Measurements from ENCODE around the gene GUCY2C.

The GUCY2C gene

GRCh38 chr12:14694970-14695369, 1.4 kb downstream of the GUCY2C start (continued):
- no peak for TF ChIP-seq ZBTB20 (tag by site-specific recombination; IDR thresholded peaks at IDR 0.05)

DNA sequence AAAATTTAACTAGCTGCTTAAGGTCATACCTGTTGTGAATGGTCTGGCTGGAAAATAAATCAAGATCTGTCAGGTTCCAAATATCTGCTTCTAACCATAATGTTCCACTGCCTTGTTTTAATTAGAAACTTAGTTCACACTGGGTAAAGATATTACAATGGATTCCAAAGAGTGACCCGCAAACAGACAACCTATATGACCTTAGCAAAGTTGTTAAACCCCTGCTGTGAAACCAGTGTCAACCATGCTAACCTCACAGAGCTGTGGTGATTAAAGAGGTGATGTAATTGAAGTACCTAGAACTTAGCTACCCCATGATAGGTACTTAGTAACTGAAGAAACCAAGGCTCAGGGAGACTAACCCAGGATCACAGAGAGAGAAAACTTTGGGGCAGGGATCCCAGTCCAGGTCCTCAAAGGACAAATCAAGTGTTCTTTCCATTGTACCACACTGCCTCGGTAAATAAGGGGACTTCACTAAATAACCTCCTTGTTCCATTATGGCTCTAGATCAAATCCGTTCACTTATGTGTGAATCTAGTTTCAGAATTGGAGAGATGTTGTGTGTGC, 2.2 kb downstream of the GUCY2C start:
- ChIA-PET CTCF (no interaction called here), POLR2A (no interaction called here)
- no peak overlapping the region for H3K27ac ChIP-seq (ENCODE audit: extremely low read depth, low read depth, low read length)
- no peaks in the 10 kb centered on the region for H3K36me3 ChIP-seq (ENCODE audit: control insufficient read depth in 2 of 2, insufficient read depth in 1 of 2, low read length in 2 of 2)
- H3K9me3 ChIP-seq (ENCODE audit: control insufficient read depth, insufficient read depth, low read depth, low read length), result no peaks in the 10 kb centered on the region
- H3K4me1 ChIP-seq (ENCODE audit: control insufficient read depth, insufficient read depth, low read length), result no peaks in the 10 kb centered on the region
- no peak overlapping the region for H3K4me3 ChIP-seq (ENCODE audit: low read depth, low read length)
- TF ChIP-seq ZNF548 (tag by site-specific recombination; IDR thresholded peaks at IDR 0.05), result no peak
- TF ChIP-seq SP7 (tag by site-specific recombination; IDR thresholded peaks at IDR 0.05), result no peak
- no peak for TF ChIP-seq ZNF423 (tag by site-specific recombination; IDR thresholded peaks at IDR 0.05)
- TF ChIP-seq OVOL3 (tag by site-specific recombination; IDR thresholded peaks at IDR 0.05), result no peak
- no peak for TF ChIP-seq SCRT1 (tag by site-specific recombination; IDR thresholded peaks at IDR 0.05; ENCODE audit: borderline replicate concordance)
- TF ChIP-seq TRIM28 (IDR thresholded peaks at IDR 0.05; ENCODE audit: borderline replicate concordance, low read length), result no peak
- TF ChIP-seq ZNF707 (tag by site-specific recombination; IDR thresholded peaks at IDR 0.05), result no peak
- no peak for TF ChIP-seq ZNF37A (tag by site-specific recombination; IDR thresholded peaks at IDR 0.05)
- TF ChIP-seq KLF10 (tag by site-specific recombination; IDR thresholded peaks at IDR 0.05), result no peak
- no peak for TF ChIP-seq ZBTB20 (tag by site-specific recombination; IDR thresholded peaks at IDR 0.05)
- TF ChIP-seq, protein P1, sequence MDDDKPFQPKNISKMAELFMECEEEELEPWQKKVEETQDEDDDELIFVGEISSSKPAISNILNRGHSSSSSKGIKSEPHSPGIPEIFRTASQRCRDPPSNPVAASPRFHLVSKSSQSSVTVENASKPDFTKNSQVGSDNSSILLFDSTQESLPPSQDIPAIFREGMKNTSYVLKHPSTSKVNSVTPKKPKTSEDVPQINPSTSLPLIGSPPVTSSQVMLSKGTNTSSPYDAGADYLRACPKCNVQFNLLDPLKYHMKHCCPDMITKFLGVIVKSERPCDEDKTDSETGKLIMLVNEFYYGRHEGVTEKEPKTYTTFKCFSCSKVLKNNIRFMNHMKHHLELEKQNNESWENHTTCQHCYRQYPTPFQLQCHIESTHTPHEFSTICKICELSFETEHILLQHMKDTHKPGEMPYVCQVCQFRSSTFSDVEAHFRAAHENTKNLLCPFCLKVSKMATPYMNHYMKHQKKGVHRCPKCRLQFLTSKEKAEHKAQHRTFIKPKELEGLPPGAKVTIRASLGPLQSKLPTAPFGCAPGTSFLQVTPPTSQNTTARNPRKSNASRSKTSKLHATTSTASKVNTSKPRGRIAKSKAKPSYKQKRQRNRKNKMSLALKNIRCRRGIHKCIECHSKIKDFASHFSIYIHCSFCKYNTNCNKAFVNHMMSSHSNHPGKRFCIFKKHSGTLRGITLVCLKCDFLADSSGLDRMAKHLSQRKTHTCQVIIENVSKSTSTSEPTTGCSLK (tag by site-specific recombination; IDR thresholded peaks at IDR 0.05), result no peak
- no peak for TF ChIP-seq ZNF274 (IDR thresholded peaks at IDR 0.05; ENCODE audit: low read length)
- no peak for TF ChIP-seq ZNF274 (tag by site-specific recombination; IDR thresholded peaks at IDR 0.05; ENCODE audit: borderline replicate concordance)
- TF ChIP-seq, protein P2, sequence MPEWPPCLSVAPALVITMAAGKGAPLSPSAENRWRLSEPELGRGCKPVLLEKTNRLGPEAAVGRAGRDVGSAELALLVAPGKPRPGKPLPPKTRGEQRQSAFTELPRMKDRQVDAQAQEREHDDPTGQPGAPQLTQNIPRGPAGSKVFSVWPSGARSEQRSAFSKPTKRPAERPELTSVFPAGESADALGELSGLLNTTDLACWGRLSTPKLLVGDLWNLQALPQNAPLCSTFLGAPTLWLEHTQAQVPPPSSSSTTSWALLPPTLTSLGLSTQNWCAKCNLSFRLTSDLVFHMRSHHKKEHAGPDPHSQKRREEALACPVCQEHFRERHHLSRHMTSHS (tag by site-specific recombination; IDR thresholded peaks at IDR 0.05), result no peak
- no peak for TF ChIP-seq ZFP41 (tag by site-specific recombination; IDR thresholded peaks at IDR 0.05; ENCODE audit: borderline replicate concordance)

DNA sequence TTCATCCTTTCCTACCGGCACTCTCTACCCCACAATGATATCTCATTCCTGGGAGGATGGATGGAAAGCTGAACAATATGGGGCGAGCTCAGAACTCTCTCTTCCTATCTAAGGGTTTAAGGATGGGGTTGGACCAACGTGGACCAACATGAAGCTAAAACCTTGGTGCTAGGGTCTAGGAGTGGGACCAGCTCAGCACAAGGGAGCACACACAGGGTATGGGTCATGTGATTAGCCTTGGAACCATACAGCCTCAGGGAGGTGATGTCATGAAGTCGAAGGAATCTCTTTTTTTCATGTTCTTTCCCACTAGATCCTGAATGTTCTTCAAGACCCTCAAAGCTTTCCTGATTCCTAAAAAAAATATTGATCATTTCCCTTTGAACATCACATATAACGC, 3.3 kb downstream of the GUCY2C start:
- Histone ChIP-seq H3K4me1 (ENCODE audit: control insufficient read depth, insufficient read depth, low read length) (no peaks in the 10 kb centered on the region), H3K36me3 (ENCODE audit: control insufficient read depth in 2 of 2, insufficient read depth in 1 of 2, low read length in 2 of 2) (no peaks in the 10 kb centered on the region), H3K4me3 (ENCODE audit: low read depth, low read length) (no peak overlapping the region), H3K9me3 (ENCODE audit: control insufficient read depth, insufficient read depth, low read depth, low read length) (no peaks in the 10 kb centered on the region), H3K27ac (ENCODE audit: extremely low read depth, low read depth, low read length) (no peak overlapping the region)
- TF ChIP-seq ZNF785 (tag by site-specific recombination; IDR thresholded peaks at IDR 0.05), result no peak
- no peak for TF ChIP-seq ZSCAN5A (tag by site-specific recombination; IDR thresholded peaks at IDR 0.05)
- TF ChIP-seq ZNF596 (tag by site-specific recombination; IDR thresholded peaks at IDR 0.05), result no peak
- no peak for TF ChIP-seq ZNF610 (tag by site-specific recombination; IDR thresholded peaks at IDR 0.05; ENCODE audit: borderline replicate concordance)
- TF ChIP-seq ZBTB21 (tag by site-specific recombination; IDR thresholded peaks at IDR 0.05), result no peak
- no peak for TF ChIP-seq ZNF394 (tag by site-specific recombination; IDR thresholded peaks at IDR 0.05; ENCODE audit: borderline replicate concordance)
- no peak for TF ChIP-seq ZBTB20 (tag by site-specific recombination; IDR thresholded peaks at IDR 0.05)
- no peak for TF ChIP-seq ZBTB1 (tag by site-specific recombination; IDR thresholded peaks at IDR 0.05)
- no peak for TF ChIP-seq ZBTB48 (tag by site-specific recombination; IDR thresholded peaks at IDR 0.05)
- TF ChIP-seq BCL11B (tag by site-specific recombination; IDR thresholded peaks at IDR 0.05; ENCODE audit: low read depth), result no peak
- TF ChIP-seq ZNF37A (tag by site-specific recombination; IDR thresholded peaks at IDR 0.05), result no peak
- TF ChIP-seq ZNF350 (tag by site-specific recombination; IDR thresholded peaks at IDR 0.05), result no peak
- no peak for TF ChIP-seq ZNF544 (tag by site-specific recombination; IDR thresholded peaks at IDR 0.05)
- no peak for TF ChIP-seq ZNF560 (tag by site-specific recombination; IDR thresholded peaks at IDR 0.05; ENCODE audit: borderline replicate concordance)
- no peak for TF ChIP-seq ZNF529 (tag by site-specific recombination; IDR thresholded peaks at IDR 0.05; ENCODE audit: insufficient replicate concordance)
- TF ChIP-seq ZBTB6 (tag by site-specific recombination; IDR thresholded peaks at IDR 0.05), result no peak
- POLR2A ChIA-PET, result no interaction called here
- CTCF ChIA-PET, result no interaction called here
